Activated B cell treated with CpG ODN at 0.5 μM for 24 hours (primary cell): ENCODE results near the gene BRD4. TPM values are rescaled to one million over a fixed set of nuclear protein-coding genes. Genes with fewer than 3 reads are reported as not detected.

Experiments
- ATAC-seq: fragments of 200-7000 bp; cut with Tn5 transposase; one replicate; pipeline ENCODE4 v1.10.0; 2021; ENCODE audit warnings: low read depth, mild to moderate bottlenecking, moderate library complexity
- CTCF ChIA-PET: fragments of 350-600 bp; sonication (Branson Sonifier 250); formaldehyde crosslinking; loops from one replicate; lab custom pipeline; 2021; ENCODE audit warnings: antibody characterized with exemption; lab: Charles Lee
- POLR2A ChIA-PET: fragments of 350-600 bp; sonication (Branson Sonifier 250); formaldehyde crosslinking; loops from one replicate; lab custom pipeline; 2021; ENCODE audit warnings: antibody characterized with exemption; lab: Charles Lee
- DNase-seq: peaks from one replicate; pipeline ENCODE4 v3.0.0; 2022
- H3K27ac Mint-ChIP-seq: one replicate; pipeline ENCODE4 v1.8.0; 2020; ENCODE audit warnings: mixed read lengths
- H3K27me3 Mint-ChIP-seq: one replicate; pipeline ENCODE4 v1.8.0; 2021; ENCODE audit warnings: mixed read lengths
- H3K36me3 Mint-ChIP-seq: one replicate; pipeline ENCODE4 v1.8.0; 2021; ENCODE audit warnings: low read depth, mixed read lengths
- H3K4me1 Mint-ChIP-seq: one replicate; pipeline ENCODE4 v1.8.0; 2021; ENCODE audit warnings: mixed read lengths
- H3K4me3 Mint-ChIP-seq: one replicate; pipeline ENCODE4 v1.8.0; 2020; ENCODE audit warnings: mild to moderate bottlenecking, mixed read lengths
- H3K9me3 Mint-ChIP-seq: one replicate; pipeline ENCODE4 v1.8.0; 2020; ENCODE audit warnings: mixed read lengths
- CTCF ChIP-seq: fragments of 200-600 bp; IDR thresholded peaks from one replicate; pipeline ENCODE4 v1.8.0; 2022; ENCODE audit warnings: antibody characterized with exemption, mild to moderate bottlenecking
- intact Hi-C: fragments of 100-400 bp; cut with micrococcal nuclease; formaldehyde crosslinking; loops from one replicate; pipeline ENCODE4 v1.15.1; 2024
- total RNA-seq: library from RNA; stranded (reverse); gene quantifications from 2 replicates; pipeline ENCODE4 v1.2.3, GENCODE V29; 2022

Gene BRD4
- total RNA-seq, 1 donor from 2014 or later = 164 TPM

DNA sequence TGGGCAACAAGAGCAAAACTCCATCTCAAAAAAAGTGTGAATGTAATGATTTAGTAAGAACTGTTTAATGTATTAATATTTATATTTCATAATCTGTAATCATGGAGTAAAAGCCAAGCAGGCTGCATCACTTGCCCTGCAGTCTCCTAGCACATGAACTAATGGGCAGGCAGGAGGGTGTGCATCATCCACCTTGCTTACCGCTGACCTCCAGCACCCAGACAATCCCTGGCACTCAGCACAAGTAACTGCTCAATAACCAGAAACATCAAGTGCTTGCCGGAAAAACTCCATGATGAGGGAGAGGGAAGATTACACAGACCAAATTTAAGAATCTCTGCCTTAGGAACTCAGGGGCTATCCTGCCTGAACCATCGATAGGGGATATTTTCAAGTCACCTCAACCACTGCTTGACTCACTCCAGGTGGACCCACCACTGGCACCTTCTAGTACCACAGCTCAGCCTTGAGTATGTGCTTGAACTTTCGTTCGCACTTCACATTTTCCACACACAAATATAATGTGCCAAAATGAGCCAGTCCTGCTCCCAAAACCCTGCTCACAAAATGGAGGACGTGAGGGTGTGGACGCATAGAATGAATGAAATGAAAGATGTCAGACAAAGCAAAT is 18.6 kb downstream of the BRD4 start:
- TF ChIP-seq CTCF = no peak
- POLR2A ChIA-PET = interaction anchor here (0.6 kb wide), 1 partner anchor 32 kb away, joined by 9 read pairs; no protein-coding TSS in a partner anchor

GRCh38 chr19:15307169-15307568 is 25.2 kb downstream of the BRD4 start:
- ATAC-seq (no peak), DNase-seq (no peak)
- ChIA-PET CTCF (no interaction called here), POLR2A (no interaction called here)
- Mint-ChIP-seq H3K27me3 (no peaks in the 10 kb centered on the region), H3K4me3 (no peak overlapping the region), H3K4me1 (peaks cover 86% of the 10 kb centered on the region), H3K9me3 (no peaks in the 10 kb centered on the region), H3K27ac (no peak overlapping the region), H3K36me3 (peaks cover 9% of the 10 kb centered on the region)
- intact Hi-C loops = no loop called here
- TF ChIP-seq CTCF = no peak

More for the DNA sequence above, 18.6 kb downstream of the BRD4 start:
- H3K4me1 Mint-ChIP-seq = peaks cover 90% of the 10 kb centered on the region
- intact Hi-C loops = no loop called here
- peaks cover 19% of the 10 kb centered on the region for H3K36me3 Mint-ChIP-seq
- H3K9me3 Mint-ChIP-seq = no peaks in the 10 kb centered on the region
- no peak for ATAC-seq
- H3K27me3 Mint-ChIP-seq = no peaks in the 10 kb centered on the region
- DNase-seq = no peak
- no peak overlapping the region for H3K27ac Mint-ChIP-seq
- CTCF ChIA-PET = no interaction called here
- H3K4me3 Mint-ChIP-seq = no peak overlapping the region

GRCh38 chr19:15305582-15306334 is 26.6 kb downstream of the BRD4 start:
- Mint-ChIP-seq H3K27ac (no peak overlapping the region), H3K27me3 (no peaks in the 10 kb centered on the region), H3K4me1 (peaks cover 88% of the 10 kb centered on the region), H3K4me3 (no peak overlapping the region), H3K9me3 (no peaks in the 10 kb centered on the region), H3K36me3 (peaks cover 5% of the 10 kb centered on the region)
- intact Hi-C loops = no loop called here
- ATAC-seq (no peak), DNase-seq (no peak)
- CTCF ChIA-PET = no interaction called here
- POLR2A ChIA-PET = no interaction called here
- no peak for TF ChIP-seq CTCF

DNA sequence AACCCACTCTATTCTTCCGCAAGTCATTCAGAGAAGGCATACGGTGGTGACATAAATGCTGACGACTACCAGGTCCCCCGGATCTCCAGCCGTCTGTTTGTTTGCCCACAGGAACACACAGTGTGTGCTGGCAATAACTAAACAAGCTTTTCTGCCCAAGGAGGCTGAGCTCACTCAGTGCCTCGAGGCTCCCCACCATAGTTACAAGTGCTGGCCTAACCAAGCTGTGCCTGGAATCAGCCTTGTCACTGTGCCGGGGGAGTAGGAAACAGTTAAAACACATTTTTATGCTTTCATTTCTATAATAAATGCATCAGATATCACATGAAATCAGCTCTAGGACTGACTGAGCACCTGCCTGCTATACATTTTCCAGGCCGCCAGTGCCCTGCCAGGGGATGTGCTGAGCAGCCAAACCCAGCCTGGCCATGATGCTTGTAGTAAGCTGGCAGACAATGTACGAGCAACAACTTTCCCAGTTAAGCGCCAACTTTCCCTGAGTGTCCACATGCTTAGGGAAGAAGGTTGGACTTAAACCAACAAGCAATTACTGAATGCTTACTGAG is 28.1 kb downstream of the BRD4 start:
- intact Hi-C loops = no loop called here
- Mint-ChIP-seq H3K9me3 (no peaks in the 10 kb centered on the region), H3K4me1 (peaks cover 89% of the 10 kb centered on the region), H3K4me3 (no peak overlapping the region), H3K36me3 (peaks cover 2% of the 10 kb centered on the region), H3K27me3 (no peaks in the 10 kb centered on the region), H3K27ac (peak overlapping the region; percentile 71)
- ATAC-seq (no peak), DNase-seq (no peak)
- CTCF ChIA-PET = no interaction called here
- POLR2A ChIA-PET = interaction anchor here (0.5 to 1.0 kb wide), 2 partner anchors 16 to 182 kb away, joined by 3 read pairs; no protein-coding TSS in a partner anchor
- no peak for TF ChIP-seq CTCF
